Embryonic facial prominence (tissue), 1 donor: ENCODE data around the gene ZNF593.

ENCODE experiments used
- DNase-seq: peaks from one replicate; pipeline ENCODE4 v3.0.0-alpha.2; 2016; ENCODE audit errors: extremely low spot score

Gene ZNF593

GRCh38 chr1:26169198-26169554, 532 bp upstream of the ZNF593 start:
- no peak for DNase-seq

DNA sequence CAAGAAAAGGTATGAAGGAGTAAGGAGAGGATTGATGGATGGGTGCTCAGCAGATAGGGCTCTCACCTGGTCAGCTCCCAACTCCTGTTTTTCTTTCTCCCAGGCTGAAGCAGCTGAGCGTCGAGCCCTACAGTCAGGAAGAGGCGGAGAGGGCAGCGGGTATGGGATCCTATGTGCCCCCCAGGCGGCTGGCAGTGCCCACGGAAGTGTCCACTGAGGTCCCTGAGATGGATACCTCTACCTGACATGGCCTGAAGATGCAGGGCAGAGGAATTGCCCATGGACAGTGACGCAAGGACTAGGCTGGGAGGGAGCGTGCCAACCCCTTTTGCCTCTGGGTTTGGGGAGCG, 739 bp downstream of the ZNF593 start:
- DNase-seq = no peak

DNA sequence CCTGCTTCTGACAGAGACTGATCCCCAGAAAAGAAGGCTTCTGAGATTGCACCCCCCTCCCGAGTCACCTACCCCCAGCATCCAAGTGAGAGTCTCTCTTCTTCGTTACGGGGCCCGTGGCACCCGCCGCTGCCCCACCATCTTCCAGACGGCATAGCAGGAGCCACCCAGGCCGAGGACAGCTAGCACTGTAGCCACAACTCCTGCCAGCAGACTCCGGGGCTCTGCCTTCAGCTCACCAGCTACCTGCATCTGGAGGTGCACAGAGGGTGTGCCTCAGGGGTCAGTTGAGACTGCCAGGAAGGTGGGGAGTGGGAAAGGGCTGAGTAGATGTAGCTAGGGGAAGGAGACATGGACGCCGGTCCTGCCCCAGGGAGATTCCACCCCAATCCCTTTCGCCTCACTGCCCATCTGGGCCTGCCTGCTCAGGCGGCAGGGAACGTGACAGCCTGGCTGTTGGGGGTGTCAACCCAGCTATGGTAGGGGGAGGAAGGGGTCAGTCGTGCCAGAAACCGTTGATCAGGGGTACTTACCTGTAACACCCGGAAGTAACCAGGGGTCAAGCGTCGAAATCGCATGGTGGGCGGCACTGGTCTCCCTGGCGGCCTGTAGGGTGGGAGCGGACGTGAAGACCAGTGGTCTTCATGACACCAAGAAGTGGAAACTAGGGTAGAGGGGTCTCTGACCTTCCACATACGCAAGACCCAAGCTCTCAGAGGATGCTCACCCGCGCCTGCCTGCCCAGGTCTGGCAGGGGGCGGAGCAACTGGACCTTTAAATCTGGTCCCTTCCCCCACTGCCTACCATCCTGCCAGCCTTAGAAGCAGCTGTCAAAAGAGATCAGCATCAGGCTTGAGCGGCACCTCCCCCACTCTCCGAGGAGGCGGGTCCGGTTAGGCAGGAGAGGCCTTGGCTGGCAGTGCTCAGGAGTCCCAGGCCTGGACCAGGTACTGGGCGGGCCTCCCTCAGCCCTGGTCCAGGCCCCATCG, 1.7 kb downstream of the ZNF593 start, which contains the start of gene ZNF593OS:
TSS of gene ZNF593OS (minus strand) at position 749 of the 989 bp plus-strand sequence. CDS start at position 578, 171 bp downstream.
- no peak for DNase-seq

DNA sequence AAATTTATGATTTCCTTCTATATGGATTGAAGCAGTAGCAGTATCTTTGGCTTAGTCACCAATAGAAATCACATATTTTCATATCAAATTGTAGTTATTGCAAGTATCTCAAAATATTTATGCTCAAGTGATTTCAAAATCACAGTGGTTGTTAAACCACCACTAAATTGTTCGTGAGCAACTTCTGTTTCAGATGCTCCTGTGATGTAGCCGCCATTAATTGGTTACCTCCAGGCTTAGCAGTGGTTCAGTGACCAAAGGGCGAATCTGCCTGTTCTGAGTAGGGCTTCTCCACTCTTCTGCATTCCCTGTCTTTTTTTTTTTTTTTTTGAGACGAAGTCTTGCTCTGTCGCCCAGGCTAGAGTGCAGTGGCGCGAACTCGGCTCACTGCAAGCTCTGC, 5.6 kb downstream of the ZNF593 start:
- no peak for DNase-seq

DNA sequence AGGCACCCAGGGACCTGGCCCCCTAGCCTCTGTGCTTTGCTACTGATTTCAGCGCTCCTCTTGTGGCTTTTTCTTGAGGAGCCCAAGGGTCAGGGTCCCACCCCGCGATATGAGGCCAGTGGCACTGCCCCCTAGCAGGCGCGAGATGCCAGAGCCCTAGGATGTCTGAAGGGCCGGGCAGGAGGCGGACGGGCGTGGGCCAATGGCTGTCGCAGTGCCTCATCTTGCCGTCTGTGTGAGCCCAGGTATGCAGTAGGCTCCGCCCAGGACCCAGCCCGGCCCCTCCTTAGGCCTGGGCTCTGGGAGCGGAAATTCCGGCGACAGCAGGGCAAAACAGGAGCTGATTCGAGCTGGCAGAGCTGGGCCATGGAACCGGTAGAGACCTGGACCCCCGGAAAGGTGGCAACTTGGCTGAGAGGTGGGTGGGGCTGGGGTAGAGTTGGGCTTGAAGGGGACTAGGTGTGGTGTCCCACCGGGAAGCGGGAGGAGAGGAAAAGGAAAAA, 7.5 kb downstream of the ZNF593 start, which contains the start of gene CNKSR1:
TSS of gene CNKSR1 (plus strand) at position 310 of the 503 bp plus-strand sequence. CDS start at position 367, 57 bp downstream.
- DNase-seq = no peak

- DNase-seq = no peak
Observed at GRCh38 chr1:26180010-26180506, 10.3 kb downstream of the ZNF593 start.

DNA sequence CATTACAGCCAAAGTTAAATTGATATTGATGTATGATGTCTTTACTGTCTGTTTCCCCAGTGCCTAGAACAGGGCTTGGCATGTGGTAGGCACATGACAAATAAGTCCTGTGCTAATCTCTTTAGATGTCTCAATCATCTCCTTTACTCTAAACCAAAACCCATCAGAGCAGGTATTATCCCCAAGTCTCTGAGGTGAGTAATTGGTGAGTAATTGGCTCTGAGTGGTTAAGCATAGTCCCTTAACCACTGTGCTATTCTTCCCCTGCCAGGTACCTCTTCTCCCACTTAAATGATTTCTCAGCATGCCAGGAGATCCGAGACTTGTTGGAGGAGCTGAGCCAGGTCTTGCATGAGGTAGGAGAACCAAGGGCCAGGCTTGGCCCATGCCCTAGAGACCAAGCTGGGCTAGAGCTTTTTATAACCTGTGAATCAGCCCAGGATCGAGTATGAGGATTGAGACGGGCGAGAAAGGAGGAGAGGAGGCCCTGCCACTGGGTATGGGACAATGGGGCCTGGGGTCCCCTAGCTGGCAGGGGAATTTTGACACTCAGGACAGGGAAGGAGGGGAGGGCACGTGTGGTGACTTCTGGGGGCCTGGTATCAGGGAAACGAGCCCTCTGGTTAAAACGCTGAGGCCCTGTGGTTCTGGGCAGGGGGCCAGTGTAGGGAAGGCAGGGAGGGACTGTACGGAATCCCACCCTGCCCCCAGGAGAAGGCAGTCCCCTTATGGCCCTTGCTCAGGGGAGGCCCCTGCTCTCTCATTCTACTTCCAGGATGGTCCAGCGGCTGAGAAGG, 12.1 kb downstream of the ZNF593 start:
- DNase-seq = no peak

DNA sequence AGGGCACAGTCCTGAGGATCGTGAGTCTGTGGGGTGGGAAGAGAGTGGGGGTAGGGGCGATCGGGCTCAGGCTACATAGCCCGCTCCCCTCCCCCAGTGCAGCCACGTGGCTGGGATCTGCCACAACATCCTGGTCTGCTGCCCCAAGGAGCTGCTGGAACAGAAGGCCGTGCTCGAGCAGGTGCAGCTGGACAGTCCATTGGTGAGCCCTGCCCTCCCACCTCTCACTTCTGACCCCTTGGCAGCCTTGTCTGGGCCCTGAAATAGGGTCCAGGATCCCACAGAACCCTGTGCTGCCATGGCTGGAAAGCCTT, 12.6 kb downstream of the ZNF593 start:
- DNase-seq = no peak

- no peak for DNase-seq
Observed at GRCh38 chr1:26184086-26184485, 14.4 kb downstream of the ZNF593 start.

GRCh38 chr1:26184883-26185282, 15.2 kb downstream of the ZNF593 start:
- DNase-seq = no peak

GRCh38 chr1:26187882-26188281, 18.2 kb downstream of the ZNF593 start:
- no peak for DNase-seq

GRCh38 chr1:26188477-26188876, 18.8 kb downstream of the ZNF593 start:
- DNase-seq = no peak

DNA sequence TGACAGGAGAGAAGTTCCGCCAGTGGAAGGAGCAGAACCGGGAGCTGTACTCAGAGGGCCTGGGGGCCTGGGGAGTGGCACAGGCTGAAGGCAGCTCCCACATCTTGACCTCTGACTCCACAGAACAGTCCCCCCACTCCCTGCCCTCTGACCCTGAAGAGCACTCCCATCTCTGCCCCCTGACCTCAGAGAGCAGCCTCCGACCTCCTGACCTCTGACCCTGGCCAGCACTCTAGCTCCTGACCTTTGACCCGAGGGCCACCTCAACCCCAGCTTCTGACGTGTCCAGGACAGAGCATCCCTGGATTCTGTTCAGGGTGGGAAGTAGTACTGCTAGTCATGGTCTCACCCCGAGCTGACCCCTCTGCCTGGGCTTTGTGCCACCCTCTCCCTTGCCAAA, 19.6 kb downstream of the ZNF593 start:
- DNase-seq = no peak

GRCh38 chr1:26189751-26190275, 20.1 kb downstream of the ZNF593 start:
- DNase-seq = no peak

DNA sequence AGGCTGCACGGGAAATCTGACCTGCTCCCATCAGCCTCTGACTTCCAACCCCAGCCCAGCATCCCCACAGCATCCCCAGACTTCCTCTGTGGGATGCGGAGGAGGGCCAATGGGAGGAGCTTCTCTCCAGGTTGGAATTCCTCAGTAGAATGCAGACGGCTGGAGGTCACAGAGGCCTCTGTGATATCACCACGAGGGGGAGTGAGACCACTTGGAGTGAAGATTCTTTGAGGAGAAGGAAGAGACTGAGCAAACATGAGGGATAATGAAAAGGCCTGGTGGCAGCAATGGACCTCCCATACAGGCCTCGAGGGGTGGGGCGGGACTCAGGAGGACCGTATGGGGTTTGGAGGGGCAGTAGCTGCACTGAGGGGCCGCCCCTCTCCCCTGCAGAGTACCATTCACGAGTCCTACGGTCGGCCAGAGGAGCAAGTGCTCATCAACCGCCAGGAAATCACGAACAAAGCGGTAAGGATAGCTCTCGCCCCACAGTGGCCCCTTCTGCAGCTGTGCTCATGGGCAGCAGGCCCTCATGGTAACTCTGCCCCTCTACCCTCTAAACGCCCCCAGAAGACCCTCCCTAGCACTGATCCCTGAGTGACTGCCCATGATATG, 20.8 kb downstream of the ZNF593 start, which contains the start of gene CATSPER4:
TSS of gene CATSPER4 (plus strand) at position 230 of the 615 bp plus-strand sequence. CDS start at position 256, 26 bp downstream.
- DNase-seq = no peak

GRCh38 chr1:26191739-26192138, 22.0 kb downstream of the ZNF593 start:
- DNase-seq = no peak

DNA sequence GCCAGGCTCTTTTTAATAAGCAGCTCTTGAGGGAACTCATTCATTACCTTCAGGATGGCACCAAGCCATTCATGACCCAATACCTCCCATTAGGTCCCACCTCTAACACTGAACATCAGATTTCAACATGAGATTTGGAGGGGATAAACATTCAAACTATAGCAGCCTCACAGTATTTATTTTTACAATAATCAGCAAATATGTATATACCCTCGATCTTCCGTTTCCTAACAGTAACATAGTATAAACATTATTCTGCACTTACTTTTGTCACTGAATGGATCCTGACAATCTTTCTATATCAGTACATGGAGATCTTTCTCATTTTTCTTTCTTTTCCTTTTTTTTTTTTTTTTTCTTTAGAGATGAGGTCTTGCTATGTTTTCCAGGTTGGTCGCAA, 26.1 kb downstream of the ZNF593 start:
- DNase-seq = no peak

DNA sequence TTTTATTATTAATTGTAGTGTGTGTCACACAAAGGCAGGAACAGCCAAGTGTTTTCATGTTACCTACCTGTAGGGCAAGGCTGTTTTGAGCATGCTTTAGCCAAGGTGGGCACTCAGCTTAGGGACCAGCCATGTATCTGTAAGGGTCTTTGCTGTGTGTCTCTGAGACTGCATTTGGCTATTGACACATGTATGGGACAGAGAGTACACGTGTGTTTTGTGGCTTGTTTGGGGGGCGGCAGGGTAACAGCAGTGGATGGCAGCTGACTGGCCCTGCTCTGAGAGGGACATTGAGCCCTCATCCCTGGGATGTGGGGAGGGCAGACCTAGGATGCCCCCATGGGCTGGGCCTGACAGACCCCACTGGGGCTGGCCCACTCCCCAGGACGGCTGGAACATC, 27.6 kb downstream of the ZNF593 start:
- DNase-seq = no peak

GRCh38 chr1:26197813-26198212, 28.1 kb downstream of the ZNF593 start:
- DNase-seq = no peak

DNA sequence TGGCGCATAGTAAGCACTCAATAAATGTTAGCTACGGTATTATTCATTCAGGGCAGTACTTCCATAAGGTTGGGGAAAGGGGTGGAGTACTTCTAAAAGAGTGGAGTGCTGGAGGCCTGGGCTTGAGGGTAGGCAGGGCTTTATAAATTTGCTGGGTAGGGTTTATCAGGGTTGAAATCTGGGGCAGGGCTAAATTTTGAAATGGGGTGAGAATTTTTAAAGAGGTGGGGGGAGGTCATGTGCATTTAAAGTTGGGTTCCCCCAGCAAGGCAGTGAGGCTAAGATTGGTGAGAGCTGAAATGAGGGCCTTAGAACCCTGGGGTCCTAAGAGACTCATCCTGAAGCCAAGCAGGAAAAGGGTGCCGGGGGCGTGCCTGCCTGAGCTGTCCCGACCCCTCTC, 30.7 kb downstream of the ZNF593 start:
- DNase-seq = no peak

DNA sequence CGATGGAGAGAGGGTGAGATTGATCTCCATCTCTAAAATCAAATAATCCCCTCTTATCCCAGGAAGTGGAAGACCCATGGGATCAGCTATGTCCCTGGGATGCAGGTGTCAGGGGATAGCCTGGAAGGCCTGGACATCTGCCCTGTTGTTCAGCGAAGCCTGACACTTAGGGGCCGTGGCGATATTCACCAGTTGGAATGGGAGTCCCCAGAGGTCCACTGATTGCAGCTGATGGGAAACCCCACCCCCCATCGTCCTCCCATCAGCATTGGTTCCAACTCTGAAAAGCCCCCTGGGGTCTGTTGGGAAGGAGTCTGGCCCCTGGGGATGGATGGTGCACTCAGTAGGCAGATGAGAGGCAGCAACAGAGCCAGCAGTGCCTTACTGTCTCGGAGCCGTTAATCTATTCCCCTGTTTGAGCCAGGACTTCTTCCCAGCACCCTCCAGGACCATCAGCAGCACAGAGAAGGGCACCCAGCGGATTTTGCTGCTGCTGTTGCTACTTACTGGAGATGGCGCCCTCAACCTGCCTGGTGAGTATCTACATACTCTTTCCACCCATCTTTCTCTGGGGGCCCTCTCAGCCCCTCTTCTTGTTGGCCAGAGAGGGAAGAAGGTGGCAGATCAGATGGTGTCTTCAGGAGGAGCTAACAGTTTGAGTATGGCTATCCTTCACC, 34.1 kb downstream of the ZNF593 start:
- DNase-seq = no peak
